Measurements from ENCODE around the gene THAP2.
A peak's percentile ranks its signal among the peaks of the same experiment; 100 is the strongest.

THAP2 gene

GRCh38 chr12:71663561-71664410, at the start of gene THAP2, which contains the start of gene ZFC3H1:
Gene THAP2, plus strand, starts transcription at chr12:71664301. Its CDS starts 209 bp downstream, at chr12:71664510.
Gene ZFC3H1, minus strand, starts transcription at chr12:71663848. Its CDS starts 238 bp downstream, at chr12:71663610.
- DNase-seq (ENCODE audit: low spot score) = peak; percentile 100

- no peak for DNase-seq (ENCODE audit: low spot score)
These were observed 42.2 kb upstream of the THAP2 start for GRCh38 chr12:71621938-71622337.

GRCh38 chr12:71625476-71625875, 38.6 kb upstream of the THAP2 start:
- no peak for DNase-seq (ENCODE audit: low spot score)

- peak; percentile 61 for DNase-seq (ENCODE audit: low spot score)
These were observed 38.0 kb upstream of the THAP2 start for GRCh38 chr12:71626098-71626497.

- no peak for DNase-seq (ENCODE audit: low spot score)
These were observed 37.3 kb upstream of the THAP2 start for GRCh38 chr12:71626768-71627167.

- DNase-seq (ENCODE audit: low spot score) = no peak
These were observed 36.6 kb upstream of the THAP2 start for GRCh38 chr12:71627438-71628002.

- peak; percentile 77 for DNase-seq (ENCODE audit: low spot score)
These were observed 27.4 kb upstream of the THAP2 start for GRCh38 chr12:71636704-71637115.

- no peak for DNase-seq (ENCODE audit: low spot score)
These were observed 25.6 kb upstream of the THAP2 start for GRCh38 chr12:71638499-71638898.

GRCh38 chr12:71639341-71639760, 24.8 kb upstream of the THAP2 start:
- peak; percentile 50 for DNase-seq (ENCODE audit: low spot score)

- no peak for DNase-seq (ENCODE audit: low spot score)
These were observed 23.8 kb upstream of the THAP2 start for GRCh38 chr12:71640316-71640715.

GRCh38 chr12:71641390-71641789, 22.7 kb upstream of the THAP2 start:
- DNase-seq (ENCODE audit: low spot score) = no peak

- DNase-seq (ENCODE audit: low spot score) = no peak
These were observed 21.8 kb upstream of the THAP2 start for GRCh38 chr12:71642264-71642663.

- no peak for DNase-seq (ENCODE audit: low spot score)
These were observed 18.8 kb upstream of the THAP2 start for GRCh38 chr12:71645268-71645667.

- no peak for DNase-seq (ENCODE audit: low spot score)
These were observed 17.6 kb upstream of the THAP2 start for GRCh38 chr12:71646512-71646911.

GRCh38 chr12:71648537-71648936, 15.6 kb upstream of the THAP2 start:
- DNase-seq (ENCODE audit: low spot score) = no peak

GRCh38 chr12:71649401-71649800, 14.7 kb upstream of the THAP2 start:
- DNase-seq (ENCODE audit: low spot score) = no peak

GRCh38 chr12:71652656-71653055, 11.4 kb upstream of the THAP2 start:
- DNase-seq (ENCODE audit: low spot score) = no peak

GRCh38 chr12:71653137-71653536, 11.0 kb upstream of the THAP2 start:
- no peak for DNase-seq (ENCODE audit: low spot score)

GRCh38 chr12:71654200-71654599, 9.9 kb upstream of the THAP2 start:
- no peak for DNase-seq (ENCODE audit: low spot score)

- DNase-seq (ENCODE audit: low spot score) = no peak
These were observed 8.6 kb upstream of the THAP2 start for GRCh38 chr12:71655495-71655894.

GRCh38 chr12:71655907-71656306, 8.2 kb upstream of the THAP2 start:
- no peak for DNase-seq (ENCODE audit: low spot score)

- no peak for DNase-seq (ENCODE audit: low spot score)
These were observed 7.4 kb upstream of the THAP2 start for GRCh38 chr12:71656740-71657139.

- no peak for DNase-seq (ENCODE audit: low spot score)
These were observed 2.0 kb upstream of the THAP2 start for GRCh38 chr12:71661977-71662530.

Data from NAMALWA (cell line).